GOT3 (cell line): ENCODE measurements around the gene NAP1L1.
A peak's percentile ranks its signal among the peaks of the same experiment; 100 is the strongest.

ENCODE experiments used
- DNase-seq: peaks from one replicate; lab custom pipeline; 2025; ENCODE audit warnings: mixed read lengths; lab: John Stamatoyannopoulos, UW

Gene NAP1L1

GRCh38 chr12:76040461-76040860 lies 44.0 kb downstream of the NAP1L1 start:
- DNase-seq = no peak

- no peak for DNase-seq
These were observed 46.3 kb downstream of the NAP1L1 start for GRCh38 chr12:76038176-76038575.

- DNase-seq = no peak
These were observed 47.1 kb downstream of the NAP1L1 start for GRCh38 chr12:76037130-76038103.

- no peak for DNase-seq
These were observed 49.4 kb downstream of the NAP1L1 start for GRCh38 chr12:76035045-76035444.

GRCh38 chr12:76033081-76034011 lies 51.1 kb downstream of the NAP1L1 start:
- no peak for DNase-seq

- no peak for DNase-seq
These were observed 52.2 kb downstream of the NAP1L1 start for GRCh38 chr12:76032043-76032981.

- DNase-seq = peak; percentile 78
These were observed 53.0 kb downstream of the NAP1L1 start, which contains the start of gene PHLDA1 for GRCh38 chr12:76031414-76032042. PHLDA1 (minus strand) TSS chr12:76031776.

GRCh38 chr12:76031081-76031413 lies 53.4 kb downstream of the NAP1L1 start:
- no peak for DNase-seq

- DNase-seq = no peak
These were observed 54.0 kb downstream of the NAP1L1 start for GRCh38 chr12:76030341-76031080.

GRCh38 chr12:76029982-76030340 lies 54.5 kb downstream of the NAP1L1 start:
- DNase-seq = no peak

GRCh38 chr12:76028571-76029277 lies 55.8 kb downstream of the NAP1L1 start:
- DNase-seq = no peak

GRCh38 chr12:76026643-76027063 lies 57.8 kb downstream of the NAP1L1 start:
- no peak for DNase-seq

- no peak for DNase-seq
These were observed 58.6 kb downstream of the NAP1L1 start for GRCh38 chr12:76025601-76026575.

GRCh38 chr12:76024942-76025600 lies 59.4 kb downstream of the NAP1L1 start:
- no peak for DNase-seq

- no peak for DNase-seq
These were observed 60.2 kb downstream of the NAP1L1 start for GRCh38 chr12:76024102-76024781.

- no peak for DNase-seq
These were observed 61.3 kb downstream of the NAP1L1 start for GRCh38 chr12:76023069-76023690.

- DNase-seq = no peak
These were observed 62.0 kb downstream of the NAP1L1 start for GRCh38 chr12:76022506-76022905.
